Measurements from ENCODE around the gene PLXND1.
"Not testable (repeated sequence)": the region's sequence is repeated elsewhere in the genome, so short reads cannot be mapped to it uniquely, and the experiment has no call there.

The PLXND1 gene

GRCh38 chr3:129526121-129526900 is 80.2 kb downstream of the PLXND1 start:
- no peak for DNase-seq (ENCODE audit: low read depth)

DNA sequence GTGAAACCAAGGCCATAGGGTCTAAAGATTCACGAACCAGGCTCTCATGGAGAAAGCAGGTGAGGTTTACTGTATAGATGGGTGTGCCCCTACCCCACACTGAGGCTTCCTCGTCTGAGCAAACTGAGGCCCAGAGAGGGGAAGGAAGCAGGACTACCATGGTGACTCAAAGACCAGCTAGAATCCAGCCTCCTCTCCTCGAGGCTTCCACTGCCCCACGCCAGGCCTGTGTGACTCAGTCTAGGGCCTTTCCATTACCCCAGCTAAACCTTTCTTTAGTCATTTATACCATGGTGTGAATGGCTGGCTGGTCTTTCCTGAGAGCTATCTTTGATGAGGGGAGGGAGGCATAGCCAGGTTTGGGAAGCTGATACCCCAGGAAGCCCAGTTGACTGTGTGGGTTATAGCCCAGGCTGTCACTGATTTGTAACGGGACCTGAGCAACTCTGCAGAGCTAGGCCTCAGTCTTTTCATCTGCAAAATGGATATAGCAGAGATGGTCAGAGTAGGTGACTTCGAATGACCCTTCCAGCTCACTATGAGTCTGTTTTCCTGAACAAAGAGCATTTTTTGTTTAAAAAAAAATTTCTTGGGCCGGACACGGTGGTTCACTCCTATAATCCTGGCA is 81.0 kb downstream of the PLXND1 start:
- no peak for DNase-seq (ENCODE audit: low read depth)

- DNase-seq (ENCODE audit: low read depth), result no peak
These were observed 82.4 kb downstream of the PLXND1 start for GRCh38 chr3:129524081-129524480.

DNA sequence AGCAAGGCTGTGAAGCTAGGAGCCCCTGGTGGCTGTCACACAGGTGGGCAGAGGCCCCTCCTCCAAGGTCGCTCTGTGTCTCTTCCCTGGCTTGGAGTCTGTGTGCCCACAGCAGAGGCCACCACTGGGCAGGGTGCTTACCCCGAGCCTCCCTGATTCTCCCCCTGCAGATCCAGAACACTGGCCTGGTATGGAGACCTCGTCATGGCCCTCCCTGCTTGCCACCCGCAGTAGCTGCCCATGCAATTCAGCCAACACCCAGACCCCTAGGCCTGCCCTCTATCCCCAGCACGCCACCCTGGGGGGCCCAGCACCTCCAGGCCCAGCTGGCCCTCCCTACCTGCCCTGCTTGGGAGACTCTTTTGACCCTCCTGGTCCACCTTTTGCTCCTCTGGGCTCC is 83.5 kb downstream of the PLXND1 start:
- no peak for DNase-seq (ENCODE audit: low read depth)

DNA sequence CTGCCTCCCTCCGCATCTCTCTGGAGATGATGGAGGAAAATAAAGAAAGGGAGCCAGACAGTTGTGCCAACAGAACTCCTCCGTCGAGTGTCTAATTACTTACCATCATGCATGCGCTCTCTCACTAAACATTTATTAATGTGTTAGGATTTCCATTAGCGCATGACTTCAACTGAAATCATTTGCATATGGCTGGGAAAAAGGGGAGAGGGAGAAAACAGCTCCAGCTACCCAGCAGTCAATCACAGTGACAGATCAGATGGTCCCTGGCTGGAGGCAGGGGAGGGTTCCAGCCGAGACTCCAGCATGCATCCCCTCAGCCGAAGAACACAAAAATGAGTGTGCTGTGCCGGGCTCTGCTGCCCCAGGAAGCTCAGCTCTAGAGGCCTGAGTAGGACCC is 84.9 kb downstream of the PLXND1 start:
- no peak for DNase-seq (ENCODE audit: low read depth)

DNA sequence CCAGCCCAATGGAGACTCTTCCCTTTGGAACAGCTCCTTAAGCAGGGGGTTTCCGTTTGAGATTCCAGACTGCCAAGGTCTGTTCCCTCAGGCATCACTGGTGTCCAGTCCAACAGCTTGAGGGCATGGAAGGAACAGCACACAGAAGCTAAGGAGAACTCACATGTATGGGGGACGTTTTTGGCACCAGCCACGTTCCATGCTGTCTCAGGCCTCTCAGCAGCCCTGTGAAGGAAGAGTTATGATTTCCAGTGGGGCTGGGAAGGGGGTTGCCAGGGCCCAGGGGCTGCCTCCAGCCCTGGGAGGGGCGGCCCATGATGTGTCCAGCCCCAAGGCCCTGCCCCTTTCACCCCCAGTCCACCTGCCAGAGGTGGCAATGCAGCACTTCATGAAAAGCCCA is 85.5 kb downstream of the PLXND1 start:
- no peak for DNase-seq (ENCODE audit: low read depth)

DNA sequence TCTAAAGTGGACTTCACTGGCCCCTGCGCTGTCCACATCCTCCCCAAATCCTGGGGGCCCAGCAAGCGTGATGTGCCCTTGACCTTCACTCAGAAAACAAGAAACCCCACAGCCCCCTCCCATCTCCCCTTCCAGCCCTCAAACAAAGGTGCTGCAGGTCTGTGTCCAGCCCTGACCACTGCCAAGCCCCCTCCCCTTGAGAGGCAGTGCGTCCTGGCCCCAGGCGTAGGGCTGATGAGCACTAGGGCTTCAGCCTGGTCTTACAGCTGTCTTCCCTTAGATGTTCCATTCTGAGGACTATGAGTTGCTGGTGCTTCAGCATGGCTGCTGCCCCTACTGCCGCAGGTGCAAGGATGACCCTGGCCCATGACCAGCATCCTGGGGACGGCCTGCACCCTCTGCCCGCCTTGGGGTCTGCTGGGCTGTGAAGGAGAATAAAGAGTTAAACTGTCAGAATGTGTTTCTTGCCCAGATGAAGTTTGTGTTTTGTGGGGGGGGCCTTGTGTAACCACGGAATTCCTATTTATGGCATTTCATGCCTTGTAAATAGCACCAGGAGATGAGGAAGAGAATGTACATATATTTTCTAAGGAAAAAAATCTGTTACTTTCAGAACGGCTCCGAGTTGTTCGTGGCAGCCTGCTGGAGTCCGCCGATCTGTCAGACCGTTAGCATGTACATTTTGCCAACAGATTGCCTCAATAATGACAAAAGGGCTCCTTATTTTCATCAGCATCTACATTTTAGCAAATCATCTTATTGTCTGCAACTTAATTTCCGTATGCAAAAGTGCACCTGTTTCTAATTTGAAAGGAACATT is 86.4 kb downstream of the PLXND1 start:
- DNase-seq (ENCODE audit: low read depth), result no peak

DNA sequence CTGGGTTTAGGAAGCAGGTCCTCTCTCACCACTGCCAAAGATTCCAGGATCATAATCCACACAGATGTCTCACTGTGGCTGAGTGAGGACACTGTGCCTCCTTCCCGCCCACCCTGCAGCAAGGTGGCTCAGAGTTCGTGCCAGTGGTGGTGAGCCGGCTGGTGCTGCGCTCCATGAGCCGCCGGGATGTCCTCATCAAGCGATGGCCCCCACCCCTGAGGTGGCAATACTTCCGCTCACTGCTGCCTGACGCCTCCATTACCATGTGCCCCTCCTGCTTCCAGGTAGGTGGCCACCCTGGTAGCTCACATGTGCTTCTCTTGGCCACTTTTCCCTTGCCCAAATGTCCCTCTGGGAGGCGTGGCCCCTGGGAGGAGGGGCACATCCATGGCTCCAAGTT is 87.0 kb downstream of the PLXND1 start:
- DNase-seq (ENCODE audit: low read depth), result no peak

- no peak for DNase-seq (ENCODE audit: low read depth)
These were observed 87.9 kb downstream of the PLXND1 start for GRCh38 chr3:129518581-129518980.

DNA sequence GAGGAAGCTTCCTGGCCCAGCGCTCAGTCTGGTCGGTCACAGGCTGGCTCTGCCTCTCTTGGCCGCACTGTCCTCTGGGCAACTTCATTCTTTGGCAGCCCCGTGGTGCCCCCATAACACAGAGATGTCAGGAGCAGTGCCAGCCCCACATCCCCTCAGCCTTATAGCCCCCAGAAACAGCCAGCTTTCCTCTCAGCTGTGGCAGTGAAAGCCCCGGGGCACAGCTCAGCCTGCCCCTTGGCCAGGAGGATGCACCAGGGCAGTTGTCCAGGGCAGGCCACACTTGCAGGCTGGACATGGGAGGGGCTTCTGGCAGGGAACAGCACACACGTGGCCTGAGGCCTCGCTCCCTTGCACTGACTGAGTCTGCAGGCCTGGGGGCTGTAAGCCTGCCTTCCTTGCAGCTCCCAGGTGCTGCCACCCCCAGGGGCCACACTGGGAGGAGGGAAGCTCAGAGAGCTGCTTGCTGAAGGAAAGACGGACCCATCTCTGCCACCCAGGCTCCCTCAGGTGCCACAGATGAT is 88.4 kb downstream of the PLXND1 start:
- DNase-seq (ENCODE audit: low read depth), result no peak

DNA sequence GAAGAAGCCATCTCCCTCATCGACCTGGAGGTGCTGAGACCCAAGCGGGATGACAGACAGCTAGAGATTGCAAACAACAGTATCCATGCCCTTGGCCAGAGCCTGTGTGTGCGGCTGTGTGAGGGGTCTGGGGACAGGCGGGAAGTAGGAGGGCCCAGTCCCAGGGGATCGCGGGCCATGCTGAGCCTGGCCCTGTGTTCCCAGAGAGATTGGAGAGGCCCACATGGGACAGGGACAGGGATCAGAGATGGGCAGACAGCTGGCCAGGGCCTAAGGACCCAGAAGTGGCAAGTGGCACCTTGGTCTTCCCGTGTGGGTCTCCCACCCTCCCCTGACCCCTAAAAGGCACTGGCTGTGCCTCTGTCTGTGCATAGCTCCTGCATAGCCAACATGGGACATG is 89.0 kb downstream of the PLXND1 start:
- DNase-seq (ENCODE audit: low read depth), result no peak

DNA sequence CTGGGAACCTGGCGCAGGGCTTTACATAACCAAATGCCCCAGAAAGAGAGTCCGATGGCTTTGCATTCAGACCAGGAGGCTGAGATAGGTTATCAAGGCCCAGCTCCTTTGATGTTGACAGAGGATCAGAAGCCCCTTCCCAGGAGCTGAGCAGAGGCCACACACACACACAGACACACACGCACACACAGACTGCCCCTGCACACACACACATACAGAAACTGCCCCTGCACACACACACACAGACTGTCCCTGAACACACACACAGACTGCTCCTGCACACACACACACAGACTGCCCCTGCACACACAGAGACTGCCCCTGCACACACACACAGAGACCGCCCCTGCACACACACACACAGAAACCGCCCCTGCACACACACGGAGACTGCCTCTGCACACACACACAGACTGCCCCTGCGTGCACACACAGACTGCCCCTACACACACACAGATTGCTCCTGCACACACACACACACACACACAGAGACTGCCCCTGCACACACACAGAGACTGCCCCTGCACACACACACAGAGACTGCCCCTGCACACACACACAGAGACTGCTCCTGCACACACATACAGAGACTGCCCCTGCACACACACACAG is 90.5 kb downstream of the PLXND1 start:
- not testable (repeated sequence) for DNase-seq (ENCODE audit: low read depth)

DNA sequence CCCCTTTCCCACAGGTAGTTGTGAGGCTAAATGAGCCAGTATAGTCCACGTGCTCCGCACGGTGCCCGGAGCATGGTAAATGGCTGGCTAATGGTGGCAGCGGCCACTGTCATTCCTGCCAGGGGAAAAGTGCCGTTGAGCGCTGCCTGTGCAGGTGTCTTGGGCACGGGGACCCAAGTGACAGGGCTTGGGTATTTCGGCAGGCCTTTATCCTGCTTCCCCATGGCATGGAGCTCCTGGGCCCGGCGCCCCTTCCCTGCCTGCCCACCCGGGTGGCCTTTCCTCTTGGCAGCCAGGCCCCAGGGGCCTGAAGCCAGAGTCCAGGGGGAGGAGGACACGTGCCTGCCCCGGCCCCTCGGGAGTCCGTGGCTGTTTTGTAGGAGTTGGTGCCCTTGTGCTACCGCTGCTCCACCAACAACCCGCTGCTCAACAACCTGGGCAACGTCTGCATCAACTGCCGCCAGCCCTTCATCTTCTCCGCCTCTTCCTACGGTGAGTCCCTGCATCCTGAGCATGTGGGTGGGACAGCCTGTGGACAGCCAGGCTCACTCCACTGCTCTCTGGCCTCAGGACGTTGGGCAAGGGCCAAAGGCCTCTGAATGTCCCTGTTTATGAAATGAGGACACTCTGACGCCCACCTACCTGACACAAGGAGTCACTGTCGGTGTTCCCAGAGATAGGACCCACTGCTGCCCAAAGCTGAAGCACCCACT is 91.2 kb downstream of the PLXND1 start:
- not testable (repeated sequence) for DNase-seq (ENCODE audit: low read depth)

- no peak for DNase-seq (ENCODE audit: low read depth)
These were observed 91.9 kb downstream of the PLXND1 start for GRCh38 chr3:129514563-129514962.

- DNase-seq (ENCODE audit: low read depth), result no peak
These were observed 92.4 kb downstream of the PLXND1 start for GRCh38 chr3:129514110-129514509.

DNA sequence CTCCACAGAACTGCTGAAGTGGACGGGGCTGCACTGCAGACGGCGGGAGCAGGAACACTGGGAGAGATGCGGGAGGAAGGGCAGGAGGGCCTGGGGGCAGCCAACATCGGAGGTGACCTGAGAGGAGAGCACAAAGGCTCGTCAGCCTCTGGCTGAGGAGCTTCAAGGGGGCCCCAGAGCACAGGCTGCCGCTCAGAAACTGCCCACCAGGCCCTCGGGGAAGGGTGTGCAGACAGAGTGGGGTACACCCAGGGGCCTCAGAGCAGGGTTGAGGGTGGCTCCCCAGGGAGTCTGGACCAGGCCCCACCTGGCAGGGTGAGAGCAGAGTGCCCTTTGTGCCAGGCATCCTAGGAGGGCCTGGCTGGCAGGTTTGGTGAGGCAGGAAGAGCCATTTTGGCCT is 92.8 kb downstream of the PLXND1 start:
- no peak for DNase-seq (ENCODE audit: low read depth)

DNA sequence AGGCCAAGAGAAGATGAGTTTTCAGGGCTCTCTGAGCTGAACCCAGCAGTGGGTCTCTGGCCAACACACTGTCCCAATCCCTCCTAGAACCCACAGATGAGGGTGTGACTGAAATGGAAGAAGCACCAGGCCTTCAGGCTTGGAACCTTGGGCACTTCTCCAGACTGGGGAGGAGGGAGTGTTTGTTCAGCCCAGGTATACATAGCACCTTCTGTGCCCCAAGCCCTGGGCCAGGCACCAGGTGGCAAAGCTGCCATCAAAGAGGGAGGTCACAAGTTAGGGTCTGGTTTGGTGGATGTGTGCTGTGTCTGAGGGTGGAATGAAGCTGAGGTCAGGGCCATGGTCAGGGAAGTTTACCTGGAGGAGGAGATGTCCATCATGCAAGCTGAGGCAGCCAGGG is 93.9 kb downstream of the PLXND1 start:
- DNase-seq (ENCODE audit: low read depth), result no peak

DNA sequence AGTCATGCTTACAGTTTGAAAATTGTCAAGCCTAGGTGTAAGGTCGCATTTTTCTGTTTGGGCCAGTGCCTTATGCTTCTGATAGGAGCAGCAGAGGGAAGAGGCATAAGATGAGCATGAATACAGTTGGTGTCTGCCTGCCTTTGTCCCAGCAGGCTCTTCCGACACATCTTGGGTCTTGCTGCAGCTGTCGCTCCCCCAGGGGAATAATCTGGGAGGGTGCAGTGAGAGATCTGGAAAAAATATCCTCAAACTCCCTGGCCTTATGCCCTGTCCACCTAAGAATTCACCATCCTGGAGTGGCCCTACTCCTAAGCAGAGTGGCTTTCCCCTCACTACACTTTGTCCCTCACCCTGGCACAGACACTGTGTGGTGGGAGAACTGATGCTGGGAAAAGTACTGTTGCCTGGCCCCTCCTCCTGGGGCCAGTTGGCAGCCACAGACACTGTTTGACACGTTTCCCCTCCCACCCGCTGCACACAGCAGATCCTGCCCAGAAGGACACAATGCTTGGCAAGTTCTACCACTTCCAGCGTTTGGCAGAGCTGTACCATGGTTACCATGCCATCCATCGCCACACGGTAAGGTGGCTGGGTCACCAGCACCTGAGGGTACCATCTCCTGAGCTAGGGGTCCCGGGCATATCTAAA is 99.2 kb downstream of the PLXND1 start:
- no peak for DNase-seq (ENCODE audit: low read depth)

GRCh38 chr3:129506231-129506742 is 100.2 kb downstream of the PLXND1 start:
- DNase-seq (ENCODE audit: low read depth), result no peak

DNA sequence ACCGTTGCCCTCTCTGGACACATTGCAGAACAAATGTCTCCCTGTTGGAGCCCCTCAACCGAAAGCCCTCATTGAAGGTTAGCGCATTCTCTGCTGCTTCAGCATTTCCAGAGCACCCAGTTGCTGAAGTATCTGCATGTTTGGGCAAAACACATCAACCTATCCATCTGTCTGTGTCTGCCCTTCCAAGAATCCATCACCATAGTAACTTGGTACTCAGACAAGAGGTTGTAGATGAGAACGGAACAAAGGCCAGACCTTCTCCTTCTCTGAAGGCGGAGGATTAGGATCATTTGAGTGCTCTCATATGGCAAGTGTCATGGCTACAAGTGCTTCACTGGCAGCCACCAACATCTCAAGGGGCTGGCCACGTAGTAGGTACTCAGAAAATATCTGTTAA is 101.1 kb downstream of the PLXND1 start:
- DNase-seq (ENCODE audit: low read depth), result no peak

All from stimulated activated CD8-positive, alpha-beta memory T cell treated with anti-CD3 and anti-CD28 coated beads, Interleukin-12 subunit alpha, Interleukin-12 subunit beta, amount 100 ng/mL, for 4 hours (primary cell).